ELR (cell line): ENCODE measurements around the gene MGMT.
A peak's percentile ranks its signal among the peaks of the same experiment; 100 is the strongest.

Experiments used
- DNase-seq: peaks from one replicate; pipeline ENCODE4 v3.0.0-alpha.2; 2015; ENCODE audit warnings: low read depth

MGMT gene

GRCh38 chr10:129593953-129594352 is 126.9 kb downstream of the MGMT start:
- DNase-seq = no peak

- DNase-seq = no peak
These were observed 127.8 kb downstream of the MGMT start for GRCh38 chr10:129594811-129595210.

DNA sequence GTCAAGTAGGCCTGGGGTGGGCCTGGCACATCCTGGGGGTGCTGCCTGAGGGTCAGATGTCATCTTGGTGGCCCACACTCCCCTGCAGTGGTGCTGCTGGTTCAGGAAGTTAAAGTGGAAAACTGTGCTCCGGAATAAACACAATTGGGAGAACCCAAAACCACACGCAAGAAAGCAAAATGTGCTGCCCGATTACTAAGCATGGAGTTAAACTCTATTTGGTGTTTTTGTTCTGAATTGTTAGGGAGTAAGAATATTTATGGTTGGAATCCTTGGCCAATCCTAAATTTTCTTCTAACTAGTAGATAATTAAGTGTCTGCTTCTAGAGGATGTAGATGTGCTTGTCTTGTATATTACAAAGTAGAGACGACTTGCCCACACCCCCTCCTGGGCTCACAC is 131.4 kb downstream of the MGMT start:
- no peak for DNase-seq

DNA sequence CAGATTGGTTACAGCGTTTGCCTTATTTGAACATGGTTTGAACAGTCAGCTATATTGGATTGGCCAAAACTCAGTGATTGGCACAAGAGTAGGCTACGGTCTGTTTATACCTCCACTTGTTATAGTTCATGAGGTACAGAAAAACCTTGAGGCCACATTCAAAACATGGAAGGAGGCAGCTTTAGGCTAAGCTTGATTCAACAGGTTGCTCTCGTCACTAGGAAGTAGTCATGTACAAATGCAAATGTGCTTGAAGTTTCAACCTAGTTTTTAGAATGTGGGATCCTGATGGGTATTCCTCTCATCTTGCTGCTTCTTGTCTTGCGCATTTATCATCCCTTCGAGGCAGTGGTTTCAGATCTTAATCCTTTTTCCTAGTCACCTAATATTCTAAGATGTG is 132.1 kb downstream of the MGMT start:
- DNase-seq = no peak

- DNase-seq = no peak
These were observed 134.7 kb downstream of the MGMT start for GRCh38 chr10:129601737-129602136.

DNA sequence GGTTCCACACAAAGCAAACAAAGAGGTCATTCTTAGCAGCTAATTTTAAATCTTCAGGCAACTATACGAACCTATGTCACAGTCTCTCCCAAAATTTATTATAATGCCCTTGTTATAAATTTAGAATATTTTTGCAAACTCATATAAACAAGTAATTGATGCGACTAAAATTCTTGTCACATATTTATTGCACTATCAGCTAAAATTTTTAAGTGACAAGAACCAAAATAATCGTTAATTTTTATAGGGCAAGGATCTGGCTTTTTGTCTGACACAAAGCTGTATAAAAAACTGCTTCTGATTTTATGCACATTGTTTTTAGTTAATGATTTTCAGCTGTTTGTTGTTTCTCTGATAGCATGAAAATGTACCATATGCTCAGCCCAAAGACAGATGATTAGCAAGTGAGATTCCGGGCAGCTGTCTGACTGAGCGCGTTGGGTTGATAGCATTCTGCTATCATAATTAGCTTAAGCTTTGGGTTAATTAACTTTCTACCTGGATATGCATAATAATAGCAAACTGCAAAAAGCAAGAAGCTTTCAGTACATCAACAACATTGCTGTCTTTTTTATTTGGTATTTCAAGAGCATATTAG is 136.0 kb downstream of the MGMT start:
- no peak for DNase-seq

GRCh38 chr10:129604333-129605032 is 137.4 kb downstream of the MGMT start:
- DNase-seq = no peak

GRCh38 chr10:129605266-129605985 is 138.4 kb downstream of the MGMT start:
- DNase-seq = no peak

- no peak for DNase-seq
These were observed 139.0 kb downstream of the MGMT start for GRCh38 chr10:129605986-129606518.

DNA sequence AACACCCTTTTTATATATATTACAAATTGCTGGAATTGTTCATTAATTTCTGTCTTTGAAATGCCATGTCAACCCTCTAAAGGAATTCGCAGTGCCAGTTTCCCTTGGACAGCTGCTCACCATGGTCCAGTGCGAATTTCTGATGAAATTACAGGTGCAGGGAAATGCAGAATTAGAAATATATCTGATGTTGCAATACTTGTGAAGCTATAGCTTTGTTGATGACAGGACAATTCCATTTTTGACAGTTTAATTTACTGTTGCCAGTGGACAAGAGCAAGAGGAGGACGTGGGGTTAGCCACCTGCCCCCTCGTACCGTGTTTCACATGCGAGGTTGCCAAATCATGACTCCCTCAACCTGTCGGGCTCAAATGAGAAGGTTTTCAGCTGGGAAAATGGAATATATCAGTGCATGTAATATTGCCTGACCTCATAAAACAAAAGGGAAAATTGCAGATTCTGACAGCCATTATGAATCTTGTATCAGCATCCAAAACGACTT is 140.6 kb downstream of the MGMT start:
- no peak for DNase-seq

GRCh38 chr10:129608653-129609052 is 141.6 kb downstream of the MGMT start:
- DNase-seq = no peak

DNA sequence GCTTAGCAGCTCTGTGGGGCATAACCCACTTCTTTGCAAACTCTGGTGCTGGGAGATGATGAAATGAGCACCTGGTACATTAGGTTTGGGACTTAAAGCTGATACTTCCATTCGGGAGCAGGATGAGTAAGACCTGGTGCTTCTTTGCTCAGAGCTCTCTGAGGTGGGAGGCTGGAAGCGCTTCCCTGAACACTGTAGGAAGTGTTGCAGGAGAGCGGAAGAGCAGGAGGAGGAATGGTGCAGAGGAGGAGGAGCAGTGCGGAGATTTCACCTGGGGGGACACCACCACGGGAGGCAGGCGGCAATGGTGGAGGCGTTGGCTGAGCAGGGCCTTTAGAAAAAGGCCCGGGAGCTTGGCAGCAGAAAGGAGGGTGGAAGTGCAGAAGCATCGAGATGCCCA is 142.5 kb downstream of the MGMT start:
- DNase-seq = no peak

DNA sequence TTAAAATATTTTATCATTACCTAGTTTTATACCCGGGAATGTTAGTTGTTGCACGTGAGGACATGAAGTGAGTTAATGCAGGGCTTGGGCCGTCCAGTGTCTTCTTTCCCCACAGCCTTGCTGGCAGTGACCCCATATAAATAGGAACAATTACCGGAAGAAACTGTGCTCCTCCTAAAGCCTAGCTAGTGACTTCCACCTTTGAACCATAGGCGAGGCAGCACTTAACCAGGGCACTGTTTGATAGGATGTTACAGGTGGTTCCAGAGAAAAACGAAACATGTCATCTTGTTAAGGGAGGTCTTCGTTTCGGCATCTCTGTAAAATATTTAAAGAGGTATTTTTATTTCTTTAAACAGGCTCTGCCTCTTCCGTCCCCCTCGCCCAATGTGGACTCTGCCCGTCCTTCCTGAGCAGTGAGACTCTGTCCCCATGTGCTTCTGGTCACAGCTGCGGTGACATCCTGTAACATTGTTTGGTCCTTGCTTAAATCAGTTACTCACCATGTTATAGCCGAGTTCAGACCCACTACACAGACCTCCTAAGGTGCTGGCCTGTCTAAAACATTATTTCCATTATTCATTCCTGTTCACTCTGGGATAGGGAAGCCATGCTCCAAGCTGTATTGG is 145.6 kb downstream of the MGMT start:
- DNase-seq = no peak

DNA sequence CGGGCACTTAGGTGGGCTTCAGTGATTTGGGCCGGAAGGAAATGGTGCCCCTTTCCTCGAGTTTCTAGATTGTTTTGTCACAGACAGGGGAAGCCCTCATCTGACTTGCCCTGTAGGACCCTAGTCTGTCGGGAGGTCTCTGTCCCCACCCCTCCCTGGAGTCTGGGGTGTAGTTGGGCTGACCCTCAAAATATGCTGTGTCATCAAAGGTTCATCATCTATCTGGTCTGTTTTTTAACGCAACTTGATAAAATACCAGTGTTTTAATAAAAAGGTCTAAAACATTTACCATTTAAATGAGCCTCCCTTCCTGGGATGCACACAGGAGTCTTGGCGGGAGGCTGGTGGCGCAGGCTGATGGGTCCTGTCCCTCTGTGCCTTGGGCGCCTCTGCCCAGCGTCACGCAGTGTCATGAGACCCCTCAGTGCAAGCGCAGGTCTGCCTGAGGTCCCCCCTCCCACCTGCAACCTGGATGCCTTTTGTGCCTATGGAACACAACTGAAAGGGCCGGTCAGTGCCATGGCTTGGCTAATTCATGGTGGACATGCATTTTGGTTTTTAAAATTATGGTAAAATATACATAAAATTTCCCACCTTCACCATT is 146.4 kb downstream of the MGMT start:
- no peak for DNase-seq

DNA sequence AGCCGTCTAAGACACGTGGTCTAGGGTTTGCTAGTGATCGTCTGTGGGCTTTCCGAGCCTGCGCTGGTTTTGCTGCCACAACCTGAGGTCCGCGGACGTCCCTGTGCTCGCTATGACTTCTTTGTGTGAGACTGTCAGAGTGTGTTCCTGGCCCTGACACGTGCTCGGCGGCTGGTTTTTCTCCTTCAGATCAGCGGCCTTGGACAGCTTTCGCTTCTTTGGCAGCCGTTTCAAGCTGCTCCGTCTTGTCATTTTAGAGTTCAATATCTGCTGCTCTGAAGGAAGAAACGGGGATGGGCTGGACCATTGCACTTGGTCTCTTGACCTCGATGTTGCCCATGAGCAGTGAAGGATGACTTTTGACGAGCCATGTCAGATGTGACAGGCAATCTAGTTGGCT is 147.3 kb downstream of the MGMT start:
- DNase-seq = no peak

DNA sequence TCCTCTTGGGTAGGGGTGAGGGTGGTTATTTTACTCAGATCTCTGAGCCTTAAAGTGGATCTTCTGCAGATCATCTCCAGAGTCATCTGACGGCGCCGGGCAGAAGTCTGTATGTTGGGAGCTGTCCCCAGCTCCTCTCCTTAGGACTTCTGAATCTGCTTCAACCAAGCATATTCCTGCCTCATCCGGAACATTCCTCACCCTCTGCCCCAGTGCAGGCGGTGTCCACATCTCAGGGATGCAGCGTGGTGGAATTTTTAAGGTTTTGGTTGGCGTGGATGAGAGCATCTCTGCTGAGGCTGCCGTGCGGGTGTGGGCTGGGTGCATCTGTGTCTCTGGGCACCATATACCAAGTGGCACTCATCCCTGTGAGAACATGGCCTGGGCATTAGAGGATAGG is 148.3 kb downstream of the MGMT start:
- no peak for DNase-seq

- no peak for DNase-seq
These were observed 149.0 kb downstream of the MGMT start for GRCh38 chr10:129615921-129616525.

DNA sequence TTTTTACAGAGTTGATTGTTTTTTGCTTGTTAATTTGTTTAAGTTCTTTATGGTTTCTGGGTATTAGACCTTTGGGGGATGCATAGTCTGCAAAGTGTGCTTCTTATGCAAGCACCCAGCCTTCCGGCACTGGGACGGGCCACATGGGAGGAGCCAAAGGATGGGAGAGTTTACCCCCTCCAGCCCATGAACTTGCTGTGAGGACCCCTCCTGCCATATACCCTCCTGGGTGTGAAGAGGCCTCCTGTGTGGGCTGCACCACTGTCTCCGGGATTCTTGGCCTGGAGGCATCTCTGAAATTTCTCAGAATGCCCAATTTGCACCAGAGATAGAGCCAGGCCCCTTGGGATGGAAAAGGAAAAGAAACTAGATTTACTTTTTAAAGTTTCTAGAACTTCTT is 150.7 kb downstream of the MGMT start:
- no peak for DNase-seq

GRCh38 chr10:129621062-129621461 is 154.0 kb downstream of the MGMT start:
- DNase-seq = no peak

DNA sequence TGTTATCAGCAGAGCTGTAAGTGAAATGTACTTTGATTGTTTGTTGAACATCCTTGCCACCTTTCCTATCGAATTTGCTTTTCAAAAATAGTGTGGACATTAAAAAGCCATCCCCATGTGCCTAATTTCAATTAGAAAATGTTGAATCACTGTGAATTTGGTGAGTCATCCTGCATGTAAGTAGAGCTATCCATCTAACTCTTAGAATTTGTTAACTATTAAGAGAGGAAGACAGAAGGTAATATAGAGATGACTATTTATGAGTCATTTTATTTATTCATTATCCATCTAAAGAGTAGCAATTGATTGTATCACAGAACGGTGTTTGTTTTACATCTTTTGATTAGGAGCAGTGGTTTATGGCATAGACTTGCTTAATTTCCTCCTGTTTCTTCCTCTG is 154.7 kb downstream of the MGMT start:
- DNase-seq = peak; percentile 45

DNA sequence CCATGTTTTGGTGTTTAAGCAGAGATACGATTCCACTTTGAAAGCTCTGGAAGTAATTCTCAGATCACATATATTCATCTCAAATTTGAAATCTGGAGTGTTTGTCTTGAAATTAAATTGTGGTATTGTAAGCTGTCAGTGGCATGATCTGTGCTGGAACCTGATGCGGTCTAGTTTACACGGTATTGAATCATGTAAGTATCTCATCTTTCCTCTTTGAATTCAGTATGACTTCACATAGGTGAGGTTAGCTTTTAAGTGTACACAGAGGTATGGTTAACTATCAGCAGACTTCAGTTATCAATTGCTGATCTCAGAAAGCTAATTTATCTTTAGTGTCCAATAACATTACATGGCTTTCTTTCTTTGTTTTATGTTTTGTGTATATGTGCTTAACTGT is 155.2 kb downstream of the MGMT start:
- no peak for DNase-seq

GRCh38 chr10:129622736-129623135 is 155.7 kb downstream of the MGMT start:
- peak; percentile 45 for DNase-seq
